Endodermal cell (in vitro differentiated cells): ENCODE results near the gene SMC1A. TPM values are rescaled to one million over a fixed set of nuclear protein-coding genes. Genes with fewer than 3 reads are reported as not detected.

ENCODE experiments used
- DNase-seq: peaks from one replicate; pipeline ENCODE4 v3.0.0-alpha.2; 2017
- H3K27ac ChIP-seq: 2 replicates; pipeline ENCODE4 v1.5.1; 2013; ENCODE audit warnings: mild to moderate bottlenecking, low read depth, low read length, moderate library complexity
- H3K27me3 ChIP-seq: 2 replicates; pipeline ENCODE4 v1.6.1; 2013; ENCODE audit warnings: mild to moderate bottlenecking, low read length, moderate library complexity; ENCODE audit not compliant: insufficient read depth, control insufficient read depth, poor library complexity, severe bottlenecking
- H3K36me3 ChIP-seq: 2 replicates; pipeline ENCODE4 v1.7.0; 2013; ENCODE audit warnings: mild to moderate bottlenecking, low read length, moderate library complexity; ENCODE audit not compliant: control insufficient read depth, insufficient read depth
- H3K4me1 ChIP-seq: one replicate; pipeline ENCODE4 v1.7.0; 2013; ENCODE audit warnings: low read length; ENCODE audit not compliant: control insufficient read depth, insufficient read depth
- H3K4me3 ChIP-seq: 2 replicates; pipeline ENCODE4 v1.5.1; 2013; ENCODE audit warnings: mild to moderate bottlenecking, low read length, moderate library complexity
- H3K9ac ChIP-seq: 2 replicates; pipeline ENCODE4 v1.6.1; 2013; ENCODE audit warnings: mild to moderate bottlenecking, low read length, moderate library complexity; ENCODE audit not compliant: poor library complexity, severe bottlenecking; ENCODE audit errors: extremely low read depth
- H3K9me3 ChIP-seq: 2 replicates; pipeline ENCODE4 v1.6.1; 2013; ENCODE audit warnings: mild to moderate bottlenecking, low read length, moderate library complexity; ENCODE audit not compliant: control insufficient read depth
- H3K27ac Mint-ChIP-seq: 2 replicates; pipeline ENCODE4 v1.8.0; 2020; ENCODE audit warnings: mixed read lengths
- H3K27me3 Mint-ChIP-seq: 2 replicates; pipeline ENCODE4 v1.8.0; 2021; ENCODE audit warnings: mild to moderate bottlenecking, mixed read lengths; ENCODE audit not compliant: insufficient read depth
- H3K36me3 Mint-ChIP-seq: 2 replicates; pipeline ENCODE4 v1.8.0; 2020; ENCODE audit warnings: low read depth, mixed read lengths
- H3K4me1 Mint-ChIP-seq: 2 replicates; pipeline ENCODE4 v1.8.0; 2020; ENCODE audit warnings: mixed read lengths
- H3K4me3 Mint-ChIP-seq: 2 replicates; pipeline ENCODE4 v1.8.0; 2020; ENCODE audit warnings: mild to moderate bottlenecking, moderate library complexity, mixed read lengths
- H3K9me3 Mint-ChIP-seq: 2 replicates; pipeline ENCODE4 v1.8.0; 2020; ENCODE audit warnings: mild to moderate bottlenecking, mixed read lengths
- WGBS, 2 experiments: methylation state at CpG; one replicate each; pipeline versions ENCODE4 v1.1.5 to v1.1.7; 2013; ENCODE audit warnings: missing lambda C conversion rate in 2 of 2, mixed read lengths in 1 of 2; ENCODE audit not compliant: insufficient coverage in 1 of 2, insufficient read length in 1 of 2; 5-methylcytosine and 5-hydroxymethylcytosine counted together
- total RNA-seq, 2 donors: library from RNA; stranded (reverse); fragmentation: NEBNext Ultra II Directional in 1 of 2; extraction: Animal tissue kit (Norgen Biotek cat#: 25700) in 1 of 2; gene quantifications; 2 replicates in 1 of 2; 3 replicates in 1 of 2; pipeline ENCODE4 v1.2.1, GENCODE V29; 2021
- TF ChIP-seq, protein P1 (sequence below): fragments of 200-600 bp; sonication (generic); conservative IDR thresholded peaks from 2 replicates; pipeline ENCODE4 v1.5.0; 2021; ENCODE audit warnings: antibody characterized with exemption, mild to moderate bottlenecking

The SMC1A gene
- total RNA-seq, 2 donors from 2014 or later, result 89.0 to 121 TPM

DNA sequence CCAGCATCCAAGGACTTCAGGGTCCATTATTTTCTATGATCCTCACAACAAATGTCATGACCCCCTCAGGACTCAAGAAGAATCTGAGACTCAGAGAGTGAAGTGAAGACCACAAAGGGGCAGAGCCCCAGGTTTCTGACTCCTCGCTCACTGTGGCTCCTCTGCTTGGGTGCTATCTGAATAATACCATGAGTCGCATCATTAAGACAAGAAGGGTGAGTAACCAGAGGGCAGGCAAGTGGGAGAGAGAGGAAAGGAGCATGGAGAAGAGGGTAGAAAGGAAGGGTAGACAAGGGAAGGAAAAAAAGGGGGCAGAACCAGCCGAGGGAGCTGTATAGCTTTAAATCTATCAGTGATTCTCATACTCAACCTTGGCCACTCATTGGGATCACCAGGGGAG is 27.2 kb upstream of the SMC1A start:
- no peak for DNase-seq
- Mint-ChIP-seq H3K27ac (no peak overlapping the region), H3K4me1 (no peaks in the 10 kb centered on the region), H3K36me3 (no peaks in the 10 kb centered on the region), H3K4me3 (no peak overlapping the region), H3K27me3 (no peaks in the 10 kb centered on the region), H3K9me3 (peaks cover 39% of the 10 kb centered on the region)
- TF ChIP-seq, protein P1, sequence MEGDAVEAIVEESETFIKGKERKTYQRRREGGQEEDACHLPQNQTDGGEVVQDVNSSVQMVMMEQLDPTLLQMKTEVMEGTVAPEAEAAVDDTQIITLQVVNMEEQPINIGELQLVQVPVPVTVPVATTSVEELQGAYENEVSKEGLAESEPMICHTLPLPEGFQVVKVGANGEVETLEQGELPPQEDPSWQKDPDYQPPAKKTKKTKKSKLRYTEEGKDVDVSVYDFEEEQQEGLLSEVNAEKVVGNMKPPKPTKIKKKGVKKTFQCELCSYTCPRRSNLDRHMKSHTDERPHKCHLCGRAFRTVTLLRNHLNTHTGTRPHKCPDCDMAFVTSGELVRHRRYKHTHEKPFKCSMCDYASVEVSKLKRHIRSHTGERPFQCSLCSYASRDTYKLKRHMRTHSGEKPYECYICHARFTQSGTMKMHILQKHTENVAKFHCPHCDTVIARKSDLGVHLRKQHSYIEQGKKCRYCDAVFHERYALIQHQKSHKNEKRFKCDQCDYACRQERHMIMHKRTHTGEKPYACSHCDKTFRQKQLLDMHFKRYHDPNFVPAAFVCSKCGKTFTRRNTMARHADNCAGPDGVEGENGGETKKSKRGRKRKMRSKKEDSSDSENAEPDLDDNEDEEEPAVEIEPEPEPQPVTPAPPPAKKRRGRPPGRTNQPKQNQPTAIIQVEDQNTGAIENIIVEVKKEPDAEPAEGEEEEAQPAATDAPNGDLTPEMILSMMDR, result no peak
- no peak overlapping the region for H3K4me3 ChIP-seq
- H3K9ac ChIP-seq, result no peak overlapping the region
- no peaks in the 10 kb centered on the region for H3K36me3 ChIP-seq
- H3K27me3 ChIP-seq, result no peaks in the 10 kb centered on the region
- H3K9me3 ChIP-seq, result no peaks in the 10 kb centered on the region
- H3K4me1 ChIP-seq, result no peaks in the 10 kb centered on the region
- 90 to 96% methylated on average over 2 to 3 of the region's 3 CpGs for WGBS, 2 experiments
- no peak overlapping the region for H3K27ac ChIP-seq

DNA sequence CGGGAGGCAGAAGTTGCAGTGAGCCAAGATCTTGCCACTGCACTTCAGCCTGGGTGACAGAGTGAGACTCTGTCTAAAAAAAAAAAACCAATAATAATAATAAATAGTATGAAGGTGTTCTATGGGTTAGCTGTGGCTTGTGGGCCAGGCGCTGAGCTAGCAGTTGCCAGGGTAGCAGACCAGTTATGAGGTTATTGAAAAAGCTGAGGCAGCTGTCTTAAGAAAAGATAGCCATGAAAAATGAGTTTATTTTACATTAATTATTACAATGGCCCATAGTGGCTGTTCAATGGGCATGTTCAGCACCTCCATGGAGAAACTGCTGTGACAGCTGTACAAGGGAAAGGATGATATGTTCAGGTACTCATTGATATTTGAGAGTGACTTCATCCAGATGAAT is 25.0 kb upstream of the SMC1A start:
- WGBS, 2 experiments, result no CpG with 5 or more reads among the region's 2 CpGs
- Mint-ChIP-seq H3K27ac (no peak overlapping the region), H3K36me3 (no peaks in the 10 kb centered on the region), H3K4me1 (no peaks in the 10 kb centered on the region), H3K9me3 (peaks cover 46% of the 10 kb centered on the region), H3K4me3 (no peak overlapping the region), H3K27me3 (no peaks in the 10 kb centered on the region)
- no peaks in the 10 kb centered on the region for H3K9me3 ChIP-seq
- TF ChIP-seq, protein P1, result no peak
- no peak overlapping the region for H3K9ac ChIP-seq
- H3K4me1 ChIP-seq, result no peaks in the 10 kb centered on the region
- H3K36me3 ChIP-seq, result no peaks in the 10 kb centered on the region
- H3K27ac ChIP-seq, result no peak overlapping the region
- no peak for DNase-seq
- H3K4me3 ChIP-seq, result no peak overlapping the region
- no peaks in the 10 kb centered on the region for H3K27me3 ChIP-seq

DNA sequence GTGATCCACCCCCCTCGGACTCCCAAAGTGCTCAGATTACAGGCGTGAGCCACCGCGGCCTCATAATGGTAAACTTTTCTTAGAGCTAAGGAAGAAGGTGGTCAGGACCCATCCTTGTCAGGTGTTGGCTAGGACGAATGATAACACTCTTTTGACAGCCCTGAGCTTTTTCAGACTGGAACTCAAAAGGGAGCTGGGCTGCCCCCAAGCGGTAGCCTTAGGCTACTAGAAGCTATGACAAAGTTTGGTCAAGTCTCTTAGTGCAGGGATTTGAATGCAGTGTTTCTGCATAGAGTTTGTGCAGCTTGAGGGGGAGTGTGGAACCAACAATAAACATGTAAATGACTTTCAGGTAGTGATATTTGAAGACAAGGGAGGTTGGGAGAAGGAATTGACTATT is 23.5 kb upstream of the SMC1A start:
- no peak overlapping the region for H3K9ac ChIP-seq
- H3K9me3 ChIP-seq, result no peaks in the 10 kb centered on the region
- WGBS, 2 experiments, result 10 to 25% methylated on average over 1 to 6 of the region's 6 CpGs
- no peak overlapping the region for H3K4me3 Mint-ChIP-seq
- H3K4me1 Mint-ChIP-seq, result no peaks in the 10 kb centered on the region
- no peaks in the 10 kb centered on the region for H3K4me1 ChIP-seq
- no peaks in the 10 kb centered on the region for H3K36me3 Mint-ChIP-seq
- peak; percentile 77 for DNase-seq
- H3K27ac ChIP-seq, result no peak overlapping the region
- H3K27ac Mint-ChIP-seq, result no peak overlapping the region
- H3K27me3 Mint-ChIP-seq, result no peaks in the 10 kb centered on the region
- H3K36me3 ChIP-seq, result no peaks in the 10 kb centered on the region
- TF ChIP-seq, protein P1, result peak; percentile 76
- H3K27me3 ChIP-seq, result no peaks in the 10 kb centered on the region
- H3K4me3 ChIP-seq, result no peak overlapping the region
- H3K9me3 Mint-ChIP-seq, result peaks cover 50% of the 10 kb centered on the region
